A673 (cell line): ENCODE measurements around the gene CIAO2A.

ENCODE experiments used
- CTCF ChIP-seq: fragments of 300-800, 200-600 bp; sonication (generic); conservative IDR thresholded peaks from 2 replicates; pipeline ENCODE4 v1.5.1; 2017; ENCODE audit warnings: low read depth, mild to moderate bottlenecking, antibody characterized with exemption, low read length, moderate library complexity, mixed read lengths
- EZH2 ChIP-seq: fragments of 200-600 bp; sonication (generic); IDR thresholded peaks from 2 replicates; pipeline ENCODE4 v1.6.1; 2017; ENCODE audit warnings: borderline replicate concordance, low read depth, mild to moderate bottlenecking, mixed read lengths, antibody characterized with exemption, low read length; ENCODE audit not compliant: poor library complexity, severe bottlenecking

- no peak for TF ChIP-seq CTCF
- TF ChIP-seq EZH2 = no peak
These were observed 70.4 kb downstream of the CIAO2A start for GRCh38 chr15:64023220-64023619.
